ENCODE results near the gene MEGF9.

The MEGF9 gene

DNA sequence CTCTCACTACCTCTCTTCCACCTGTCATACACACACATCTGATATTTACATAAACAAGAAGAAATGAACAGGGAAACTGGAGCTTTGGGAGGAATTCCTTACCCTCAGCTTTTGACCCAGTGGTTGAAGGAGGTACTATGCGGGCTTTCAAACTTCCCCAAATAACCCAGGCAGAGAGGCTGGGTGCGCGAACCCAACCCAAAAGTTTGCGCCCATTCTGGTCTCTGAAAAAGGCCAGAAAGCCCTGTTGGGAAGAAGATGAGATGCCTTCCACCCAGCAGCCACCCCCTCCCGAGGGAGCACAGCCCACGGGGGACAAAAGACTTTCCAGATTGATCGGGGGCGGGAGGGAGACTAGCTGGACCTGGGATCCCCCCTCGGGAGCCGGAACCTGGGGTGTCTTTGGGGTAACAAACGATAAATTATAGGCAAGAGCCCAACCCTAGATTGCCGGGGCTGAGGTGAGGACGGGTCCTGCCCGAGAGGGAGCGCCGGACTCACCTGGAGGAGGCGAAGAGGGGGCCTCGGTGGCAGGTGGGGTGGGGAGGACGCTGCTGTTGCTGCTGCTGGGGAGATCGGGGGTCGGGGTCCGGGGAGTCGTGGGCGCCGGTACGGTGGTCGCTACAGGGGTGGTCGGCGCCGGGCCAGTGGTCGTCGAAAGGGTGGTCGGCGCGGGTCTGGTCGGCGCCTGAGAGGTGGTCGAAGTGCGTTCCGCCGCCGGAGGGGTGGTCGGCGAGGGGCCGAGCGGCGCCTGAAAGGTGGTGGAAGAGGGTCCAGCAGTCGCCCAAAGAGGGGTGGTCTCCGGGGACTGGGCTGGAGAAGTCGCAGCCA is 798 bp downstream of the MEGF9 start:
- peak overlapping the region; percentile 85 for H3K9ac ChIP-seq (ENCODE audit: low read length)
- peaks cover 4% of the 10 kb centered on the region for H3K36me3 ChIP-seq (ENCODE audit: control insufficient read depth, insufficient read depth, low read length, severe bottlenecking)
- no peaks in the 10 kb centered on the region for H3K27me3 ChIP-seq (replicated peaks; ENCODE audit: control insufficient read depth, insufficient read depth, low read length)
- peak overlapping the region; percentile 83 for H3K4me3 ChIP-seq (ENCODE audit: low read length)
- H3K4me1 ChIP-seq (ENCODE audit: control insufficient read depth, insufficient read depth, low read length): peaks cover 43% of the 10 kb centered on the region
- DNase-seq (ENCODE audit: low read depth): peak; percentile 47
- no peaks in the 10 kb centered on the region for H3K9me3 ChIP-seq (ENCODE audit: control insufficient read depth, low read length)

DNA sequence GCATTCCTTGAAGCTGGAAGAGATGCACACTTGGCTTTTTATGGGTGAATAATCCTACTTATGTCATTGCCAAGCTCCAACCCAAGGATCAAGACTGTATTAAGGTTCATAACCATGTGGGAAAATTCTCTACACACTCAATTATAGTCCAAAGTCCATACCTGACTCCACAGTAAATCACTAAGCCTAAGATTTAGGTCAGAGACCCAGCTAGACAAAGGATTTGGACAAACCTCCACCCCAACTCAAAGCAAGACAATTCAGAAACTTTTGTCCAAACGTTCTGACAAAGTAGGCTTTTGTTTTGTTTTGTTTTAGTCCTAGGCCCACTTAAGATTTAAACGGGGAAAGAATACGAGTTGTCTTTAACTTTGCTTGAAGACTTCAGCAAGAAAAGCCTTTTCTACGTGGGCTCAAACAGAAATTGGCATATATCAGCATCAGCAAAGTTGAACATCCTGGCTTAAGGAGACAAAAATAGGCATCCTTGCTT is 1.7 kb downstream of the MEGF9 start:
- no peaks in the 10 kb centered on the region for H3K9me3 ChIP-seq (ENCODE audit: control insufficient read depth, low read length)
- no peak for DNase-seq (ENCODE audit: low read depth)
- H3K4me1 ChIP-seq (ENCODE audit: control insufficient read depth, insufficient read depth, low read length): peaks cover 39% of the 10 kb centered on the region
- peak overlapping the region; percentile 83 for H3K4me3 ChIP-seq (ENCODE audit: low read length)
- no peaks in the 10 kb centered on the region for H3K27me3 ChIP-seq (replicated peaks; ENCODE audit: control insufficient read depth, insufficient read depth, low read length)
- H3K36me3 ChIP-seq (ENCODE audit: control insufficient read depth, insufficient read depth, low read length, severe bottlenecking): peaks cover 4% of the 10 kb centered on the region
- peak overlapping the region; percentile 85 for H3K9ac ChIP-seq (ENCODE audit: low read length)

DNA sequence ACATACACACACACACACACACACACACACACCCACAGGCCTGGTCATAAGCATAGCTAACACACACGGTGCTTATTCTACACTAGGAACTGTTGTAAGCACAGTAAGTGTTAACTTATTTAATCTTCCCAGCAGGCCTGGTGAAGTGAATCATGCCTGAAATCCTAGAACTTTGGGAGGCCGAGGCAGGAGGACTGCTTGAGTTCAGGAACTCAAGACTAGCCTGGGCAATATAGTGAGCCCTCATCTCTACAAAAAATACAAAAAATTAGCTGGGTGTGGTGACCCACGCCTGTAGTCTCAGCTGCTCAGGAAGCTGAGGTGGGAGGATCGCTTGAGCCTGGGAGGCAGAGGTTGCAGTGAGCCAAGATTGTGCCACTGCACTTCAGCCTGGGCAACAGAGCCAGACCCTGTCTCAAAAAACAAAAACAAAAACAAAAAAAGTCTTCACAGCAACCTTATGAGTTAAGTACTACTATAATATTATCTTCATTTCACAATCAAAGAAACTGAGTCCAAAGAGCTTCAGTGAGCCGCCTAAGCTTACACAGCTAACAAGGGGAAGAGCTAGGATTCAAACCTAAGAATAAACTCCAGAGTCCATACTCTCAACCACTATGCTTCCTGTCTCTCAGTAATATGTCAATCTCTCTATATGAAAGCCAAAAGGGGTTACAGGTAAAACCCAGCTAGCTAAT is 2.3 kb downstream of the MEGF9 start:
- Histone ChIP-seq H3K27me3 (replicated peaks; ENCODE audit: control insufficient read depth, insufficient read depth, low read length) (no peaks in the 10 kb centered on the region), H3K9me3 (ENCODE audit: control insufficient read depth, low read length) (no peaks in the 10 kb centered on the region), H3K4me1 (ENCODE audit: control insufficient read depth, insufficient read depth, low read length) (peaks cover 39% of the 10 kb centered on the region), H3K4me3 (ENCODE audit: low read length) (peak overlapping the region; percentile 83), H3K36me3 (ENCODE audit: control insufficient read depth, insufficient read depth, low read length, severe bottlenecking) (peaks cover 8% of the 10 kb centered on the region), H3K9ac (ENCODE audit: low read length) (peak overlapping the region; percentile 85)
- DNase-seq (ENCODE audit: low read depth): no peak

GRCh38 chr9:120711354-120711753 is 2.9 kb downstream of the MEGF9 start:
- Histone ChIP-seq H3K4me3 (ENCODE audit: low read length) (peak overlapping the region; percentile 83), H3K36me3 (ENCODE audit: control insufficient read depth, insufficient read depth, low read length, severe bottlenecking) (peaks cover 8% of the 10 kb centered on the region), H3K9ac (ENCODE audit: low read length) (peak overlapping the region; percentile 85), H3K4me1 (ENCODE audit: control insufficient read depth, insufficient read depth, low read length) (peaks cover 39% of the 10 kb centered on the region), H3K27me3 (replicated peaks; ENCODE audit: control insufficient read depth, insufficient read depth, low read length) (no peaks in the 10 kb centered on the region), H3K9me3 (ENCODE audit: control insufficient read depth, low read length) (no peaks in the 10 kb centered on the region)
- peak; percentile 28 for DNase-seq (ENCODE audit: low read depth)

DNA sequence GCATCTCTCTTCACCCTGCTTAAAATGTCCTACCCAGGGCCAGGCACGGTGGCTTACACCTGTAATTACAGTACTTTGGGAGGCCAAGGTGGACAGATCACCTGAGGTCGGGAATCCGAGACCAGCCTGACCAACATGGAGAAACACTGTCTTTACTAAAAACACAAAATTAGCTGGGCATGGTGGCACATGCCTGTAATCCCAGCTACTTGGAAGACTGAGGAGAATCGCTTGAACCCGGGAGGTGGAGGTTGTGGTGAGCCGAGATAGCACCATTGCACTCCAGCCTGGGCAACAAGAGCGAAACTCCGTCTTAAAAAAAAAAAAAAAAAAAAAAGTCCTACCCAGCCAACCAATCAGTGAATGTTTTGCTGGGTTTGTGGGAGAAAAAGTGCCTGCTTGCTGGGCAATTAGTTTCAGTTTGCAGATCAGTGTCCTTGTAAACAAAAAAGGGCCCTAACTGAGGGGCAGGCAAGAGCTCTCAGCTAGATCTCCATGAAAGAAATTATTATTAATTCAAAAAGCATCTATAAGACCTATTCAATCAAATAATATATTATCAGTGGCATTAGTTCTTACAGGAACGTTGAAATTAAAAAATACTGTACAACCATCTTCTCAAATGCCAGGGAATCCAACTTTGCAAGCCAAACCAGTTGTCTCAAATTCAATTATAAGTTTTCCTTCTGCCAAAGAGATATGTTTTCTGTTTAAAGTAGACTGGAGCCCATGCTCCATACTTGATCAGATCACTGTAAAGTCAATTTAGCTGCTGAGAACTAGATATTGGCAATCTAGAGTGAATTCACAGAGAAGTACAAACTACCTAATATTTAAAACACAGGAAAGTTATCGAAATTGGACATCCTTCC is 3.9 kb downstream of the MEGF9 start:
- Histone ChIP-seq H3K9me3 (ENCODE audit: control insufficient read depth, low read length) (no peaks in the 10 kb centered on the region), H3K9ac (ENCODE audit: low read length) (peak overlapping the region; percentile 85), H3K4me3 (ENCODE audit: low read length) (peak overlapping the region; percentile 83), H3K4me1 (ENCODE audit: control insufficient read depth, insufficient read depth, low read length) (peaks cover 29% of the 10 kb centered on the region), H3K36me3 (ENCODE audit: control insufficient read depth, insufficient read depth, low read length, severe bottlenecking) (peaks cover 13% of the 10 kb centered on the region), H3K27me3 (replicated peaks; ENCODE audit: control insufficient read depth, insufficient read depth, low read length) (no peaks in the 10 kb centered on the region)
- DNase-seq (ENCODE audit: low read depth): peak; percentile 34

DNA sequence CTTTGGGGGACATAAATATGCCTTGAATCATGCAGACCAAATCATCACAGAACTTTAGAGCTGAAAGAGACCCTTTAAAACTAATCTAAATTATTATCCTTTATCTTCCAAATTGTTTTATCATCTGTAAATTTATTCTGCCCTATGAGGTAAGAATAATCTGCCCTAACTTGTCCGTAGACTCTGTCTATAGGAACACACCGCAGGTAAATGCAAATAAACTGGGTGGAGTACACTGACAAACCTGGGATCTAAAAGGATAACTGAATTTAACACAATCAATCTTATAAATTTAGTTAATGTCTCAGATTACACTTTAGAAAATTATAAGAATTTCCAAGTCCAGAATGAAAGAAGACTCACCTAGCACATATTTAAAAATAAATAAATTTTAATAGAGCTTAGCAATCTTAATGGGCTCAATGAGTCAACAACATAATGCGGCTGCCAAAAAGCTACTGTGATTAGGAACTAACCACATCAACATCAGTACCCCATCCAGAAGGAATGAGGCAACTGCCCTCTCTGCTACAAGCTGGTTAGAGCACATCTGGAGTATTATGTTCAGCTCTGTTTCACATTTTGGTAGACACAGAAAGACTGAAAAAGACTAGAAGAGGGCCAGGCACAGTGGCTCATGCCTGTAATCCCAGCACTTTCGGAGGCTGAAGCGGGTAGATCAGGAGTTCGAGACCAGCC is 5.6 kb downstream of the MEGF9 start:
- DNase-seq (ENCODE audit: low read depth): peak; percentile 38
- Histone ChIP-seq H3K4me1 (ENCODE audit: control insufficient read depth, insufficient read depth, low read length) (peaks cover 23% of the 10 kb centered on the region), H3K9me3 (ENCODE audit: control insufficient read depth, low read length) (no peaks in the 10 kb centered on the region), H3K36me3 (ENCODE audit: control insufficient read depth, insufficient read depth, low read length, severe bottlenecking) (peaks cover 20% of the 10 kb centered on the region), H3K27me3 (replicated peaks; ENCODE audit: control insufficient read depth, insufficient read depth, low read length) (no peaks in the 10 kb centered on the region), H3K9ac (ENCODE audit: low read length) (peak overlapping the region; percentile 48), H3K4me3 (ENCODE audit: low read length) (peak overlapping the region; percentile 83)

GRCh38 chr9:120707170-120707569 is 7.1 kb downstream of the MEGF9 start:
- no peak overlapping the region for H3K4me3 ChIP-seq (ENCODE audit: low read length)
- H3K4me1 ChIP-seq (ENCODE audit: control insufficient read depth, insufficient read depth, low read length): peaks cover 18% of the 10 kb centered on the region
- DNase-seq (ENCODE audit: low read depth): no peak
- H3K9me3 ChIP-seq (ENCODE audit: control insufficient read depth, low read length): no peaks in the 10 kb centered on the region
- H3K27me3 ChIP-seq (replicated peaks; ENCODE audit: control insufficient read depth, insufficient read depth, low read length): no peaks in the 10 kb centered on the region
- H3K9ac ChIP-seq (ENCODE audit: low read length): no peak overlapping the region
- peaks cover 31% of the 10 kb centered on the region for H3K36me3 ChIP-seq (ENCODE audit: control insufficient read depth, insufficient read depth, low read length, severe bottlenecking)

DNA sequence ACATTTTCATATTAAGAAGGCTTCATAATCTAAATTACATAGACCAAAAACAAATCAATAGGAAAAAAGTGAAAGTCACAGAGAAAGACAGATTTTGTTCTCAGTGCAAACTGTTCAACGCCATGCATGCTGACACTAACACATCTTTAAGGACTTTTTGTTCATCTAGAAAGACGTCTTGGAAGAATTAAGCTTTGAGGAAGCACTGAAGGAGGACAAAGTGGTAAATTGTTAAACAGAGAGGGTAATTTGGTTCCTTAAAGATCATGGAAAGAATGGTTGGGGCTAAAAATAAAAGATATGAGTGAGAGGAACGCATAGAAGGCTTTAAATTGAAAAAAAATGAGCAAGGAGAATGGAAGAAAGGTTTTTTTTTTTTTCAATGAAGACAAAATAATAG is 9.1 kb downstream of the MEGF9 start:
- no peaks in the 10 kb centered on the region for H3K9me3 ChIP-seq (ENCODE audit: control insufficient read depth, low read length)
- peaks cover 8% of the 10 kb centered on the region for H3K4me1 ChIP-seq (ENCODE audit: control insufficient read depth, insufficient read depth, low read length)
- peaks cover 31% of the 10 kb centered on the region for H3K36me3 ChIP-seq (ENCODE audit: control insufficient read depth, insufficient read depth, low read length, severe bottlenecking)
- no peak overlapping the region for H3K4me3 ChIP-seq (ENCODE audit: low read length)
- H3K27me3 ChIP-seq (replicated peaks; ENCODE audit: control insufficient read depth, insufficient read depth, low read length): no peaks in the 10 kb centered on the region
- no peak overlapping the region for H3K9ac ChIP-seq (ENCODE audit: low read length)
- no peak for DNase-seq (ENCODE audit: low read depth)

DNA sequence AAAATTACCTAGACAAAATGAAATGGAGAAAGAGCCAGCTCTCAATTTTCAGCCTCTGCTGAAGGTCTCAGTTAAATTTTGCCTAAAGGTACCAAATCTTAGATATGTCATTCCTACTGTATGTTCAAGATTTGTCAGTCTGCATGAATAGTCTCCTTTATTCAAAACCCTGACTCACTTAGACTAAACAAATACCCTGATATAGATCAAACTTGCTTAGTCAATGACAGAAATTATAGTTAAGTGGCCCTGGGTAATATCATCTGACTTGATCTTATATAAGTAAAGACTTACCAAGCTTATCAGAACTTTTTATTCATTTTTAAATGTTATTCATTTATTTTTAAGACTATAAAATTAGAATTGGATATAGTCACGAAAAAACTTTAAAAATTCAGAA is 12.2 kb downstream of the MEGF9 start:
- peaks cover 24% of the 10 kb centered on the region for H3K36me3 ChIP-seq (ENCODE audit: control insufficient read depth, insufficient read depth, low read length, severe bottlenecking)
- no peak for DNase-seq (ENCODE audit: low read depth)
- no peak overlapping the region for H3K9ac ChIP-seq (ENCODE audit: low read length)
- no peaks in the 10 kb centered on the region for H3K27me3 ChIP-seq (replicated peaks; ENCODE audit: control insufficient read depth, insufficient read depth, low read length)
- H3K9me3 ChIP-seq (ENCODE audit: control insufficient read depth, low read length): no peaks in the 10 kb centered on the region
- no peak overlapping the region for H3K4me3 ChIP-seq (ENCODE audit: low read length)
- peaks cover 6% of the 10 kb centered on the region for H3K4me1 ChIP-seq (ENCODE audit: control insufficient read depth, insufficient read depth, low read length)

DNA sequence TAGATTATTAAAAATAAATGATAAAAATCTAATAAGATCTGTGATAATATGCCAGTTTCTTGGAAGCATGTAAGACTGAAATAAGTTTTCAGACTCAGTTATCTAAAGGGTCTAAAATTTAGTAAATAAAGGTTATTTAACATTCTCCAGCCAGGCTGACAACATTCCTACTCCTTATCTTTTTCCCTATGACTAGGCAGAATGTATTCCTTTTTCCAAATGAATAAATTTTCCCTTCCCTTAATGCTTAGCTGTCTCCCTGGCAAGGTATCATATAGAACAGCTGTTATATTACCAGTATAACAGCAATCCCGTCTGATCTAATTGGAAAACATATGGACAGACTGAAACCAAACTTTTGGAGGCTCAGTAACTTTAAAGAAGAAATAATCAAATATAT is 13.0 kb downstream of the MEGF9 start:
- H3K36me3 ChIP-seq (ENCODE audit: control insufficient read depth, insufficient read depth, low read length, severe bottlenecking): peaks cover 23% of the 10 kb centered on the region

More for the DNA sequence above, 13.0 kb downstream of the MEGF9 start:
- Histone ChIP-seq H3K27me3 (replicated peaks; ENCODE audit: control insufficient read depth, insufficient read depth, low read length) (no peaks in the 10 kb centered on the region), H3K4me1 (ENCODE audit: control insufficient read depth, insufficient read depth, low read length) (peaks cover 10% of the 10 kb centered on the region), H3K9me3 (ENCODE audit: control insufficient read depth, low read length) (no peaks in the 10 kb centered on the region), H3K4me3 (ENCODE audit: low read length) (no peak overlapping the region), H3K9ac (ENCODE audit: low read length) (no peak overlapping the region)
- DNase-seq (ENCODE audit: low read depth): no peak
